HG03575 (cell line): ENCODE results near the gene MYOF.
"Not testable (repeated sequence)": the region's sequence is repeated elsewhere in the genome, so short reads cannot be mapped to it uniquely, and the experiment has no call there.

ENCODE experiments used
- ATAC-seq: cut with Tn5 transposase; IDR thresholded peaks from one replicate; pipeline ENCODE4 v1.9.1; 2021; ENCODE audit not compliant: unreplicated experiment, insufficient number of reproducible peaks, low FRiP score; ENCODE audit errors: extremely low read depth

MYOF gene

DNA sequence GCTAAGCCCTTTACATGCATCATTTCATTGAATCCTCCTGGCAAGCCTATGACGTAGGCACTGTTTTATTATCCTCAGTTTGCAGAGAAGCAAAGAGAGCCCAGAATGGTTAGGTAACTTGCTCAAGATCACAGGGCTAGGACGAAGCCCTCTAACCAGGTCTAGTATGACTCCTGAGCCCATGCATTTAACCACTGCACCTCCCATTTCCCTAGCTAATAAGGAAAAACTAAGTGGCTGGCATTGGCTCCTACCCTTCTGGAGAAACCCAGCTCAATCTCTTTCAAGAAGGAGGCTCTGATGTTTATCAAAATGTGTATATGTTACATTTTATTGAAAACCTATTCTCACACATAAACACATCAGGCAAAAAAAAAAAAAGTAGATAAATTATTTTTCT, 19.8 kb downstream of the MYOF start:
- ATAC-seq = no peak

DNA sequence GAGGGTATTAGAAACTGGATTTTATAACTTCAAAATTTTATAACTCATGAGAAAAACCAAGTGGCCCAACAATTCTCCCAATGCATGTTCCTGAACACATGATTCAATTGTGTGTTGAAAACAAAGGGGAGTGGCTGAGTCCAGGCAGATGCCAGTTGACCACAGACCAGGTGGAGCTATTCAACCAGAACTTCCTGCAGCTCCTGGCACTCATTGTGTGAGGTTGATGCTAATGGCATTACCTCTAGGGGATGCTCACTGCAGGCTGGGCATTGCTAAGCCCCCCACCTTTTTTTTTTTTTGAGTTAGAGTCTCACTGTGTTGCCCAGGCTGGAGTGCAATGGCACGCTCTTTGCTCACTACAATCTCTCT, 20.3 kb downstream of the MYOF start:
- no peak for ATAC-seq

DNA sequence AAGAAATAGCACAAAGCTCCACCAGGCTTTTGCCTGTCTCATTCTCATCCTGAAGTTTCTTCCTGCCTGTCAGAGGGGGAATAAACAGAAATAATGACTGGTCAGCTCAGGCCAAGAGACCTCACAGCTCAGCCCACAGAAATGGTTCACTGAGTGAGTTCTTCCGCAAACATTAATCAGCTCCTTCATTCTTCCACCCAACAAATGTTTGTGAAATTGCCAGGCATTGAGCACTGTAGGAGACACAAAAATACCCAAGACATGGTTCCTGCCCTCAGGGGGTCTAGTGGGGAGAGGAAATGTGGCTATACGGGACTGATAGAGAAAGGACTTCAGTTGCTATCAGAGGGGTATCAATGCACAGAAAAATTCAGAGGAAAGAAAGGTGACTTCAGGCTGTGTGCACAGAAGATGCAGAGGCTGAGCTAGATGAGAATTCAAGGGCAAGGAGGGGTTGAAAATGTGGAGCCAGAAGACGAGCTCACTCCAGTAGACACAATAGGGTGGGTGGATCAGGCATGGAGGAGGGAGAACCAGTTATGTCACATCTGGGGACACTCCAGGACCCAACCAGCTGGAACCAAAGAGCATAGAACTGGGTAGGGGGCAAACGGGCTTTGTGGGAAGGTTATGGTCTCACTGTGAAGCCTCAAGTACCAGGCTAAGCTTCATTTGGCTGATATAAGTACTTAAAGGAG, 20.9 kb downstream of the MYOF start:
- no peak for ATAC-seq

DNA sequence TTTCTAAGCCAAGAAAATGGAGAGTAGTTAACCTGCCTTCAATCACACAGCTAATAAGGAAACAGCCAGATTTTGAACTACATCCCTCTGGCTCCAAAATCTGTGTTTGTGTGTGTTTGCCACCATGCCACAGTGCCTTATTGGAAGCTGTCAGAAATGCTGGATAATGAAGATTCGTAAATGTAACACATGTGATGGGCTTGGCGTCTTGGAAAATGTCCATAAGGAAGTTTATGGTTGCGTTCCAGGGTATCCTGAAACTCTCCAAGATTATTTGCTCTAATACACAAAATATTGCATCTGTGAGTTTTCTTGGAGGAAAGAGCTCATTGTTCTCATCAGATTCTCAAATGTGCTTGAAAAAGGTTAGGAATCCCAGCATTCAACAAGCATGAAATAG, 22.7 kb downstream of the MYOF start:
- ATAC-seq = no peak

DNA sequence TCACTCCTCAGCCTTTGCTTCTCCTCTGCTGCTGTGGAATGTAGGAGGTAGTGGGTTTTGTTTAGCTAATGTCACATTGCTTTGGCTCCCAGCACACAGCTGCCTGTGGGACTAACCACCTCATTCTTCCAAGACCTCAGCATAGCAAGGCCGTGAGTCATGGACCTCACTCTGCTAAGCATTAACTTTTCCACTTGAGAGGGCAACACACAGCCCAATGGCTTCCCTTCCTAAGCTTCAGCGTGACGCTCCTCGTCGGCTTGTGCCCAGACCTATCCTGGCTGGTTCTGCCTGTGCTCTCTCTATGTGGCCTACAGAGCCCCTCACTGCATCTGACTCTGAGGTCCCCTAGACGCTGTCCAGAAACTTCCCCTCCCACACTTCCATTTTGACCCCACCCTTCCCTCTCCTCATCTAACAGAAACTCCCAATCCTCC, 23.3 kb downstream of the MYOF start:
- ATAC-seq = no peak

DNA sequence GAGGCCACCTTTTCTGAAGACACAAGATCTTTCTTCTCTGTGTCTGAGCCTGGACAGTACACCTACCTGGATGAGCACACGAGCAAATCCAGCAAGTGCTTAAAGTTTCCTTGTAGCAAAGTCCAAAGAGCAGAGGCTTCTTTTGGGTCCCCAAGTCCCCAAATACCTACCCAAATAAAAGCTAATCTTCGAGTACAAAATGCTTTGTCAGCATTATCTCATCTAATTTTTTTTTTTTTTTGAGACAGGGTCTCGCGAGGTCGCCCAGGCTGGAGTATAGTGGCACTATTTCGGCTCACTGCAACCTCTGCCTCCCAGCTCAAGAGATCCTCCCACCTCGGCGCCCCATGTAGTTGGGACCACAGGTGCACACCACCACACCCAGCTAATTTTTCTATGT, 24.6 kb downstream of the MYOF start:
- no peak for ATAC-seq

DNA sequence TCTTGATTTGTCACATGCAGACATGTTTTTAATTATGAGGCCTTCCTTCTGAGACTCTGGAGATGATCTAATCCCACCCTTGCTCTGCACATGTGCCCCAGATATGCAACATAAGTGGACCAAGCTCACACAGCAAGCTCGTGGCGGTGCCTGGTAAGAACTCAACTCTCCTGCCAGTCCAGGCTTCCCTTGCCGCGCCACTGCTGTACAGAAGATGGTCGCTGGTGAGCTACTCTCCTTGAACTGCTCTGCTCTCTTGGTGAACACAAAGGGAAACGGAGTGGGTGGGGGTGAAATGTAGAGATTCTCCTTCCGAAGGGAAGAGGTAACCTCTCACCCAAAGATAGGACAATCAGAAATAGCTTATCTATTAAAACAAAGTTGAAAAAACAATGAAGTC, 25.7 kb downstream of the MYOF start:
- no peak for ATAC-seq

DNA sequence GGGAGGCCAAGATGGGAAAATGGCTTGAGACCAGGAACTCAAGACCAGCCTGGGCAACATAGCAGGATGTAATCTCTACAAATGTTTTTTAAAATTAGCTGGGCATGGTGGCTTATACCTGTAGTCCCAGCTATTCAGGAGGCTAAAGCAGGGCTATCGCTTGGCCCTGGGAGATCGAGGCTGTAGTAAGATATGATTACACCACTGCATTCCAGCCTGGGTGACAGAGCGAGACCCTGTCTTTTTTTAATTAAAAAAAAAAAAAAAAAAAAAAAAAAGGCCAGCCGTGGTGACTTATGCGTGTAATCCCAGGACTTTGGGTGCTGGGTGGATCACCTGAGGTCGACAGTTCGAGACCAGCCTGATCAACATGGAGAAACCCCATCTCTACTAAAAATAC, 27.4 kb downstream of the MYOF start:
- ATAC-seq = no peak

DNA sequence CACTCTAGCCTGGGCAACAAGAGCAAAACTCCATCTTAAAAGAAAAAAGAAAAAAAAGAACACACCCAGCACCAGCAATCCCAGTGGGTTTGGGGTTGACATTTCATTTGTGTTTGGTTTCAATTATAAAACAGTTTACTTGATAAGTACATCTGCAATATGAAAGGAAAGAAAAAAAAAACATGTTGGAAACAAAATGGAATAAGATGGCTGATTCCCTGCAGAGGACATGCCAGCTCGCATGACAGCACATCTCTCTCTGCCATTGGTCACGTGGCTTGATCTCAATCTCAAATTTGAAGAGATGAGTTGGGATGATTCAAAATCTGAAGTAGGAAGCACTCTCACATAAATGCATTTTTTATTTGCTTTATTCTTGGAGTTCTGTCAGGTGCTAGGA, 28.0 kb downstream of the MYOF start:
- ATAC-seq = no peak

DNA sequence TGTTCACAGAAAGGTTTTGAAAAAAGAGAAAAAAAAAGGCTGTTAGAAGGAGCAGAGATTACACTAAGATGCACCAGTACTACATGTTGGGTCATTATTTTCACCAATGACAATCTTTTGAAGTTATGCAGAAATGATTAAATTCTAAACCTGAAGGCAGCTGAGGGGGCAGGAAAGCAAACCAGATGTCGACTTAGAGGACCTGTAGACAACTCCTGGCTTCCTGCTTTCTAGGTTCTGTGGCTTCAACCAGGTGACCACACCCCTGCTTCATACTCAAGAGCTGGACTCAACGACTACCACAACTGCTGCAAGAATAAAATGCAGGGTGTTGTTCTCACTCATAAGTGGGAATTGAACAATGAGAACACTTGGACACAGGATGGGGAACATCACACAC, 30.0 kb downstream of the MYOF start:
- ATAC-seq = no peak

DNA sequence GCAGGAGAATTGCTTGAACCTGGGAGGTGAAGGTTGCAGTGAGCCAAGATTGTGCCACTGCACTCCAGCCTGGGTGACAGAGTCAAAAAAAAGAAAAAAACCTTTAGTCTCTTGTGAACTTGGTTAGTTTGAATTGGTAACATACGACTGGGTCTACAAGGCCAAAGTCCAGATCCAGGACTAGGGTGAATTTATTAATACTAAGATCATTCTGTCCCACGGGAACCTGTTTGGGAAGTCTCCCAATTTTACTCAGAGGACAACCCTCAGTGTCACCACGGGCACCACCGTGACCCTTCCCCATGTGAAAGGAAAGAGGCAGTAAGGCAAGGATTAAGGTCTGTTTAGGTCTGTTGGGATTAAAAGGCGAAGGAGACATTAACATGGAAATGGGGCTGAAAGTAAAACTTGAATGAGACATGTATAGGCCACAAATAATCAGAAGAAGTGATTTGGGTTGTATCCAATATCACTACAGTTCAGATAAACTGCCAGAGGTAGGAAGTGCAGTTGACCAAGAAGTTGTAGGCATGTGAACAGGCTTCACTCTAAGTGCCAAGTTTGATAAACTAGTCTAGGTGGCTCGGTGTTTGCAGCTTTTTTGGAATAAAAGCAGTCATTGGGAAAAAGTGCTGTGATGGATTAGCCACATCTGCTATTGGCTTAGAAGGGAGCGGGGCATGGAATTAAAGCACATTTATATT, 30.7 kb downstream of the MYOF start:
- no peak for ATAC-seq

DNA sequence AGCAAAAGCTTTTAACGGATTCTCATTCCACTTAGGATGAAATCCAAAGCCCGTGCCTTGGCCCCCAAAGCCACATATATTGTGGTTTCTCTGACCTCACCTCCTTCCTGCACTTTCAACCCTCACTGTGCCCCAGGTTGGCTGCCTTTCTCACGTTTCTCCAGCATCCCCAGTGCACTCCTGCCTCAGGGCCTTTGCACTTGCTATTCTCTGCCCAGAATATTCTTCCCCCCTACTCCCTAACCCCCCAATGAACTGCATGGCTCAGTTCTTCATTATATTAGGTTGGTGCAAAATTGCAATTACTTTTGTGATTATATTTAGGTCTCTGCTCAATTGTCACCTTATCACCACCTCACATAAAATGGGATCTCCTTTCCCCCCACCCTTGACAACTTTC, 34.2 kb downstream of the MYOF start:
- ATAC-seq = no peak

DNA sequence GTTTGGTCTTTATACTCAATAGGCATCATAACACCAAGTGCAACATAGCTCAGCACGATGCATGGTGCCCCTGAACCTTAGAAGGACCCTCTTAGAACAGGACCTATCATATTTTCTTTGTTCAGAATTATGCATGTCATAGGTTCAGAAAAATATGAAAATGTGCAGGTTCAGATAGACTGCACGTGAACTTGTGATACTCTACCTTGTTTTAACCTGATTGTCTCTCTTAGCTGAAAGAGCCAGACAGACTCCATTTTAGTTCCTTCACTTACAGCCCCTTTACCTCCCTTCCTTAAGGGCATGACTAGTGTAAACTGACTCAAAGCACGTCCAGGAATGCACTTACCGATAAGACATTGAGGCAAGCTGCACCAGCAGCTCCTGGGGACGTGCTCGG, 35.1 kb downstream of the MYOF start:
- no peak for ATAC-seq

DNA sequence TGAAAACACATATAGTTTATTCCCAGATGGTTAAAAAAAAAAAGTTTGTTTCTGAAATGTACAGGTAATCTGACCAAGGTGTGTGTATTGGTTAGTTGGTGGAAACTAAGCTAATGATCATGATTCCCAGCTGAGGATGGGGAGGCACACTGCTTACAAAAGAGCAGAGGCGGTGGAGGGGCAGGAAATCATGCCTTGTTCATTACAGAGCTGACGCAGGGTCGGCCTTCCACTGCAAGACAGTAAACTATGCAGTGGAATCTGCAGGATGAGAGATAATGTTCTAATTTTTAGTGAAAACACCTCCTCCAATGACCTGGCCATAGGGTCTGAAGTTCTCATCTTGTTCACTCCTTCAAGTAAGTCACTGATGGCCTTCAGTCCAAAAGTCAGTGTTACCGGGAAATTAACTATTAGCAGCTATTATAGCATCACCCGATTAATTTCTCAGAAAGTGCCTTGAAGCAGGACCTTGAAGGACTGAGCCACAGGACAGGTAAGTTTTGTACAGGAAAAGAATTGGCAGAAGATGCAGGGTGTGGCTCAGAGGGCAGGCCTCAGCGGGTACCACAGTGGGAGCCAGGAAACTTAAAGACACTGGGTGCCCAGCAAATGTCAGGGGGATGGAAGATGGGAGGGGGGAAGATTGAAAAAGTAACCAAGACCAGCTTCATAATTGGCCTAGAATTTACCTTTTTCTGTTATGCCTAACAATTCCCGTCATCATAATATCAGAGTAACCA, 36.0 kb downstream of the MYOF start:
- no peak for ATAC-seq

DNA sequence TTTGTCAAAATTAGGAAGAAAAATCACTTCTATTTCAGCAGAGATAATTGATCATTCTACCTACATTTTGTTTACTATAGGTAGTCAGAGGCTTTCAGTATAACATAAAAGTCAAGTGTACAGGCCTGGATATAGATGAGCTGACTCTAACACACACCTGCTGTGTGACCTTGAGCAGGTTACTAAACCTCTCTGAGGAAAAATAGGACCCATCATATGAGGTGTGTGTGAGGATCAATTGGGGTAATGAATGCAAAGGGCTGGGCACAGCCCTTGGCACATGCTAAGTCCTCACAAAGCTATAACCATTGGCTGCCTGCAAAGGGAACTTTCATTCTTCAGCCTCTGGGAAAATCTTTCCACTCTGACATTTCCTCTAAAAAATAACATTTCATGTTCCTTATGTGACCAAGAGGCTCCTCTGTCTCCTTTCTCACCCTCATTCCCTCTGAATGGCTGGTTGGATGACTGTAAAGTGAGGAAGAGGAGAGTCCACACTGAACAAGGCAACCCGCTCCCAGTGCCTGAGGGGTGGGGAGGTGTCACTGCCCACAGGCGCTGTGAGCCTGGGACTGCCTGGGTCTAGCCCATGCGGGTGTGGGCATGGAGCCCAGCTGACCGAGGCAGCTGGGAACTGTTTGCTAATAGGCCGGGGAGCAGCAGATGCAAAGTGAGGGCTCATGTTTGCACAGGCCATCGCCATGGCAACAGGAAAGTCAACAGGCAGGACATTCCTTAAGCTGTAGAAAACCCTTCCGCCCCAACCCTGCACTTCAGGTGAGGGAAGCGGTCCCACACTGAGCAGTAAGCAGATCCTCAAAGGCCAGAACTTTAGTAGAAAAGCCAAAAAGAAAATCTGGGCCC, 36.8 kb downstream of the MYOF start:
- ATAC-seq = no peak

DNA sequence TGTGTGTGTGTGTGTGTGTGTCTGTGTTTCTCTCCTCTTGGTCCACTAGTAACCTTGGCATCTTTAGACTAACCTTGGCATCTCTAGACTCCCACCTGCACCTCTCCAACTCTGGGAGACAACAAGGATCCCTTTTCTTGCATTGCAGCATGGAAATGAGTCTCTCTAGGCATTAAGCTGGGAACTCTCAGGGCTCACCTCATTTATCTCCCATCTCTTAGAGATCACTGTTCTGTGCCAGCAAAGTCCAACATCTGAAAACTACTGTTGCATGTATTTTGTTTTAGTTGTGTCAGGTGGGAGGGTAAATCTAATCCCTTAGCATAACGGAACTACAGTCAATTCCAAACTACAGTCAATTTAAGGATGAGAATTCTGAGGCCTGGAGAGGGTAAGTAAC, 38.7 kb downstream of the MYOF start:
- ATAC-seq = no peak

DNA sequence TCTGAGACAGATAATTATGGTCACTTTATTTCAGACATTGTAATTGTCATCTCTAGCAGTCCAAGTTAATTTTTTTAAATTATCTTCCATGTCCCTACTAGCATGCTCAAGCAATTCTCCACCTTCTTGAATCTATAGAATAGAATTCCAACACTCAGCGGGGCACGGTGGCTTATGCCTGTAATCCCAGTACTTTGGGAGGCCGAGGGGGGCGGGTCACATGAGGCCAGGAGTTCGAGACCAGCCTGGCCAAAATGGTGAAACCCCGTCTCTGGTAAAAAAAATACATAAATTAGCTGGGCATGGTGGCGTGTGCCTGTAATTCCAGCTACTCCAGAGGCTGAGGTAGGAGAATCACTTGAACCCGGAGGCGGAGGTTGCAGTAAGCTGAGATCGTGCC, 39.4 kb downstream of the MYOF start:
- ATAC-seq = not testable (repeated sequence)

DNA sequence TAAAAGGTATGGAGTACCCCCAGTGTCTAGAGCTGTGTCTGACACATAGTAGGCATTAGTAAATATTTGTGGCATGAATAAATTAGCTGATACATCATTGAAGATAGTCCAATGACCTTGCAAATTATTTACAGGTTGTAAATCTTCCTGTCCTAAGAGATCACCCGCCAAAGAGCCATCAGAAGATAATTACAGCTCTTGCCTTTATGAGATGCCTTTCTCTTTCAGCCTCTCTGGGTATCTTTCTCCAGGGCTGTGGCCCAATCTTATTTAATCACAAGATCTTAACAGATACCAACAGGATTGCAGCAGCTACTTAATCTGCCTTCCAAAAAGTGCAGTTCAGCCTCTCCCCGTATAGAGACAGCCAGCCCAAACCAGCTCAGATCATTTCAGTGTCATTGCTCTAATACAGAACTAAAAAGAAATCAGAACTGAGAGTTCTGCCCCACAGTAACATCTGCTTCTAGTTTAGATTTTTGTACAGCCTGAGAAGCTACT, 41.5 kb downstream of the MYOF start:
- no peak for ATAC-seq

DNA sequence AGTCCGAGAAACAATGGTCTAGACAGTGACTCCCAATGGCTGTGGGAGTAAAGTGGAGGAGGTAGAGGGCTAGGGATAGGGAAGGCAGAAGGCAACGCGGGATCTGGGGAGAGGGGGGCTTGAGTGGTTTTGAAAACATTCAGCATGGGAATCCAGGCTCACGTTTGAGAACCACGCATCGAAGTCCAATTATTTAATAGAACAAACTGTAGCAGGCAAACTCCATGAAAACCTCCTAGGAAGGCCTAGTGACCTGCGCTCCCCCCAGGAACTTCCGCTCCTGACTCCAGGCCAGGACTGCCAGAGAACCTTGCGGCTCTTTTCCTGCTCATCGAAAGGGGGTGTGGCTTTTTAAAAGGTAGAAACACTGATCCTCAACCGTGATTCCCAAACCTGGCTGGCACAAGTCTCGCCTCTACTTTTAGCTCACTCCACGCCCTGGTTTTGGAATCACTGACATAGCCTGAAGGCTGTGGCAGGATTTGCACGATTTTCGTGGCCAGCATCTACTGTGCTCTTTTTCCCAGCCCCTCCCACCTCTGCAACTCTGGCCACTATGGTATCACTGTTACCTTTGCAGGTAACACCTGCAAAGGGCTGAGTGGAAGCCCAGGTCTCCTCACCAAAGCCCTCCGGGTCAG, 43.4 kb downstream of the MYOF start:
- no peak for ATAC-seq
